GM23338 (cell line): ENCODE results near the gene RELL1. TPM values are rescaled to one million over a fixed set of nuclear protein-coding genes. Genes with fewer than 3 reads are reported as not detected.

Experiments
- ATAC-seq: fragments of 200-7000 bp; cut with Tn5 transposase; 3 replicates; pipeline ENCODE4 v1.9.1; 2020
- DNase-seq: peaks from one replicate; pipeline ENCODE4 v3.0.0-alpha.2; 2015; ENCODE audit warnings: low spot score
- H2AFZ ChIP-seq: fragments of 200-600 bp; sonication (generic); 2 replicates; pipeline ENCODE4 v1.8.0; 2016; ENCODE audit warnings: antibody characterized with exemption, mild to moderate bottlenecking, moderate library complexity
- H3F3A ChIP-seq: fragments of 200-600 bp; sonication (generic); replicated peaks from 2 replicates; pipeline ENCODE4 v1.8.0; 2017; ENCODE audit warnings: antibody characterized with exemption, mixed run types, low read depth
- H3K27ac ChIP-seq: fragments of 200-600 bp; sonication (generic); 2 replicates; pipeline ENCODE4 v1.6.1; 2016; ENCODE audit warnings: low read depth
- H3K27me3 ChIP-seq: fragments of 200-600 bp; sonication (generic); 2 replicates; pipeline ENCODE4 v1.8.0; 2016; ENCODE audit warnings: mild to moderate bottlenecking, mixed run types, moderate library complexity; ENCODE audit not compliant: insufficient read depth
- H3K36me3 ChIP-seq: fragments of 200-600 bp; sonication (generic); 2 replicates; pipeline ENCODE4 v1.8.0; 2016; ENCODE audit warnings: mild to moderate bottlenecking; ENCODE audit not compliant: insufficient read depth
- H3K4me1 ChIP-seq: fragments of 200-600 bp; sonication (generic); 2 replicates; pipeline ENCODE4 v1.8.0; 2016; ENCODE audit warnings: mild to moderate bottlenecking, moderate library complexity; ENCODE audit not compliant: insufficient read depth
- H3K4me2 ChIP-seq: fragments of 200-600 bp; sonication (generic); 2 replicates; pipeline ENCODE4 v1.7.1; 2017; ENCODE audit warnings: mixed run types
- H3K4me3 ChIP-seq: fragments of 200-600 bp; sonication (generic); 2 replicates; pipeline ENCODE4 v1.6.1; 2016; ENCODE audit warnings: mixed run types
- H3K79me2 ChIP-seq: fragments of 200-600 bp; sonication (generic); replicated peaks from 2 replicates; pipeline ENCODE4 v1.8.0; 2017; ENCODE audit warnings: mild to moderate bottlenecking; ENCODE audit not compliant: insufficient read depth
- H3K9me2 ChIP-seq: fragments of 200-600 bp; sonication (generic); 2 replicates; pipeline ENCODE4 v1.8.0; 2017; ENCODE audit not compliant: insufficient read depth
- H4K20me1 ChIP-seq: fragments of 200-600 bp; sonication (generic); replicated peaks from 2 replicates; pipeline ENCODE4 v1.8.0; 2017; ENCODE audit warnings: mild to moderate bottlenecking; ENCODE audit not compliant: insufficient read depth
- H3K27ac Mint-ChIP-seq: 2 replicates; pipeline ENCODE4 v1.8.0; 2020; ENCODE audit warnings: inconsistent platforms, mild to moderate bottlenecking, moderate library complexity, mixed read lengths
- H3K27me3 Mint-ChIP-seq: 3 replicates; pipeline ENCODE4 v1.8.0; 2022; ENCODE audit warnings: low read depth, mild to moderate bottlenecking, moderate library complexity, mixed read lengths, inconsistent platforms; ENCODE audit not compliant: insufficient read depth, poor library complexity
- H3K36me3 Mint-ChIP-seq: 3 replicates; pipeline ENCODE4 v1.8.0; 2021; ENCODE audit warnings: low read depth, mild to moderate bottlenecking, inconsistent platforms, moderate library complexity, mixed read lengths
- H3K4me1 Mint-ChIP-seq: 3 replicates; pipeline ENCODE4 v1.8.0; 2020; ENCODE audit warnings: mild to moderate bottlenecking, inconsistent platforms, mixed read lengths
- H3K4me3 Mint-ChIP-seq: 3 replicates; pipeline ENCODE4 v1.8.0; 2021; ENCODE audit warnings: moderate library complexity, mild to moderate bottlenecking, inconsistent platforms, mixed read lengths
- H3K9me3 Mint-ChIP-seq: 3 replicates; pipeline ENCODE4 v1.8.0; 2020; ENCODE audit warnings: moderate library complexity, mild to moderate bottlenecking, inconsistent platforms, mixed read lengths
- CREB1 ChIP-seq: fragments of 250-450 bp; sonication (Bioruptor Pico); IDR thresholded peaks from 2 replicates; pipeline ENCODE4 v1.5.0; 2020; ENCODE audit warnings: low read depth, mild to moderate bottlenecking, moderate library complexity
- EZH2phosphoT487 ChIP-seq: fragments of 200-600 bp; sonication (generic); IDR thresholded peaks from one replicate; pipeline ENCODE4 v1.8.1; 2018; ENCODE audit warnings: antibody characterized with exemption; ENCODE audit not compliant: unreplicated experiment
- POLR2AphosphoS5 ChIP-seq: IDR thresholded peaks from 2 replicates; pipeline ENCODE4 v1.6.1; 2016; ENCODE audit warnings: antibody characterized with exemption, low read depth
- STAT1 ChIP-seq: IDR thresholded peaks from one replicate; pipeline ENCODE4 v1.6.1; 2016; ENCODE audit warnings: antibody characterized with exemption; ENCODE audit not compliant: unreplicated experiment
- ZNF114 ChIP-seq: fragments of 250-450 bp; sonication (Bioruptor Pico); IDR thresholded peaks from 2 replicates; pipeline ENCODE4 v1.5.0; 2020; ENCODE audit warnings: mild to moderate bottlenecking, moderate library complexity
- polyA plus RNA-seq: library from polyadenylated mRNA; unstranded; fragments of >200 nt; fragmentation: Nextera tagmentation; extraction: Ambion mirVana; gene quantifications from 2 replicates; pipeline ENCODE4 v1.2.1, GENCODE V29; 2016
- total RNA-seq: library from RNA; depleted of rRNA; stranded (reverse); fragments of >200 nt; shearing (Covaris generic); gene quantifications from 2 replicates; pipeline ENCODE4 v1.2.3, GENCODE V29; 2014
- TF ChIP-seq, protein P1 (sequence below): fragments of 250-450 bp; sonication (Bioruptor Pico); IDR thresholded peaks from 2 replicates; pipeline ENCODE4 v1.5.0; 2020; ENCODE audit warnings: mild to moderate bottlenecking, moderate library complexity
- TF ChIP-seq, protein P2 (sequence below), 2 experiments: fragments of 200-600 bp in 1 of 2; sonication (generic) in 1 of 2; conservative IDR thresholded peaks; 2 replicates each; pipeline versions ENCODE4 v1.5.1 to v1.6.1; 2016 to 2017; ENCODE audit warnings: antibody characterized with exemption in 2 of 2, low read depth in 2 of 2, mild to moderate bottlenecking in 2 of 2, moderate library complexity in 1 of 2

Gene RELL1
- total and polyA plus RNA-seq, 2 experiments from 2014 or later: 2.8 to 28.5 TPM

DNA sequence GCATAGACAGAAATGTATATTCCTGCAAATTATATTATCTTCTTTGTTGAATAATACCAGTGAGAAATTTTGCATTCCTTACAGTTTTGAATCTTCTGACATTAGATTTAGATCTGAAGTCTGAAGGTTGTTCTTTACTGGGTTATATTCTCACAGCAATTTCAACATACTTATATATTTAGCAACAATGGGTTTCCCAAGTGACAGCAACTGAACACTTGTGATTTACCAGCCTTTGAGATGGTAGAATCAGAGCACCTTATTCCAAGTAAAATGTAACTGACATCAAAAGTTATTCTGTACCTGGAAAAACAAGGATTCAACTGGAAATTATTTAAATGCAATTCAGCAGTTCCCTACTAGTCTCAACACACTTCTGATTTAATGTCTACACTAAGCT, 66.0 kb downstream of the RELL1 start (continued):
- TF ChIP-seq, protein P1, sequence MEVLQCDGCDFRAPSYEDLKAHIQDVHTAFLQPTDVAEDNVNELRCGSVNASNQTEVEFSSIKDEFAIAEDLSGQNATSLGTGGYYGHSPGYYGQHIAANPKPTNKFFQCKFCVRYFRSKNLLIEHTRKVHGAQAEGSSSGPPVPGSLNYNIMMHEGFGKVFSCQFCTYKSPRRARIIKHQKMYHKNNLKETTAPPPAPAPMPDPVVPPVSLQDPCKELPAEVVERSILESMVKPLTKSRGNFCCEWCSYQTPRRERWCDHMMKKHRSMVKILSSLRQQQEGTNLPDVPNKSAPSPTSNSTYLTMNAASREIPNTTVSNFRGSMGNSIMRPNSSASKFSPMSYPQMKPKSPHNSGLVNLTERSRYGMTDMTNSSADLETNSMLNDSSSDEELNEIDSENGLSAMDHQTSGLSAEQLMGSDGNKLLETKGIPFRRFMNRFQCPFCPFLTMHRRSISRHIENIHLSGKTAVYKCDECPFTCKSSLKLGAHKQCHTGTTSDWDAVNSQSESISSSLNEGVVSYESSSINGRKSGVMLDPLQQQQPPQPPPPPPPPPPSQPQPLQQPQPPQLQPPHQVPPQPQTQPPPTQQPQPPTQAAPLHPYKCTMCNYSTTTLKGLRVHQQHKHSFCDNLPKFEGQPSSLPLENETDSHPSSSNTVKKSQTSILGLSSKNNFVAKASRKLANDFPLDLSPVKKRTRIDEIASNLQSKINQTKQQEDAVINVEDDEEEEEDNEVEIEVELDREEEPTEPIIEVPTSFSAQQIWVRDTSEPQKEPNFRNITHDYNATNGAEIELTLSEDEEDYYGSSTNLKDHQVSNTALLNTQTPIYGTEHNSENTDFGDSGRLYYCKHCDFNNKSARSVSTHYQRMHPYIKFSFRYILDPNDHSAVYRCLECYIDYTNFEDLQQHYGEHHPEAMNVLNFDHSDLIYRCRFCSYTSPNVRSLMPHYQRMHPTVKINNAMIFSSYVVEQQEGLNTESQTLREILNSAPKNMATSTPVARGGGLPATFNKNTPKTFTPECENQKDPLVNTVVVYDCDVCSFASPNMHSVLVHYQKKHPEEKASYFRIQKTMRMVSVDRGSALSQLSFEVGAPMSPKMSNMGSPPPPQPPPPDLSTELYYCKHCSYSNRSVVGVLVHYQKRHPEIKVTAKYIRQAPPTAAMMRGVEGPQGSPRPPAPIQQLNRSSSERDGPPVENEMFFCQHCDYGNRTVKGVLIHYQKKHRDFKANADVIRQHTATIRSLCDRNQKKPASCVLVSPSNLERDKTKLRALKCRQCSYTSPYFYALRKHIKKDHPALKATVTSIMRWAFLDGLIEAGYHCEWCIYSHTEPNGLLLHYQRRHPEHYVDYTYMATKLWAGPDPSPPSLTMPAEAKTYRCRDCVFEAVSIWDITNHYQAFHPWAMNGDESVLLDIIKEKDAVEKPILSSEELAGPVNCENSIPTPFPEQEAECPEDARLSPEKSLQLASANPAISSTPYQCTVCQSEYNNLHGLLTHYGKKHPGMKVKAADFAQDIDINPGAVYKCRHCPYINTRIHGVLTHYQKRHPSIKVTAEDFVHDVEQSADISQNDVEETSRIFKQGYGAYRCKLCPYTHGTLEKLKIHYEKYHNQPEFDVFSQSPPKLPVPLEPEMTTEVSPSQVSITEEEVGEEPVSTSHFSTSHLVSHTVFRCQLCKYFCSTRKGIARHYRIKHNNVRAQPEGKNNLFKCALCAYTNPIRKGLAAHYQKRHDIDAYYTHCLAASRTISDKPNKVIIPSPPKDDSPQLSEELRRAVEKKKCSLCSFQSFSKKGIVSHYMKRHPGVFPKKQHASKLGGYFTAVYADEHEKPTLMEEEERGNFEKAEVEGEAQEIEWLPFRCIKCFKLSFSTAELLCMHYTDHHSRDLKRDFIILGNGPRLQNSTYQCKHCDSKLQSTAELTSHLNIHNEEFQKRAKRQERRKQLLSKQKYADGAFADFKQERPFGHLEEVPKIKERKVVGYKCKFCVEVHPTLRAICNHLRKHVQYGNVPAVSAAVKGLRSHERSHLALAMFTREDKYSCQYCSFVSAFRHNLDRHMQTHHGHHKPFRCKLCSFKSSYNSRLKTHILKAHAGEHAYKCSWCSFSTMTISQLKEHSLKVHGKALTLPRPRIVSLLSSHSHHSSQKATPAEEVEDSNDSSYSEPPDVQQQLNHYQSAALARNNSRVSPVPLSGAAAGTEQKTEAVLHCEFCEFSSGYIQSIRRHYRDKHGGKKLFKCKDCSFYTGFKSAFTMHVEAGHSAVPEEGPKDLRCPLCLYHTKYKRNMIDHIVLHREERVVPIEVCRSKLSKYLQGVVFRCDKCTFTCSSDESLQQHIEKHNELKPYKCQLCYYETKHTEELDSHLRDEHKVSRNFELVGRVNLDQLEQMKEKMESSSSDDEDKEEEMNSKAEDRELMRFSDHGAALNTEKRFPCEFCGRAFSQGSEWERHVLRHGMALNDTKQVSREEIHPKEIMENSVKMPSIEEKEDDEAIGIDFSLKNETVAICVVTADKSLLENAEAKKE (CRISPR knock-in tag): no peak
- TF ChIP-seq STAT1: no peak

DNA sequence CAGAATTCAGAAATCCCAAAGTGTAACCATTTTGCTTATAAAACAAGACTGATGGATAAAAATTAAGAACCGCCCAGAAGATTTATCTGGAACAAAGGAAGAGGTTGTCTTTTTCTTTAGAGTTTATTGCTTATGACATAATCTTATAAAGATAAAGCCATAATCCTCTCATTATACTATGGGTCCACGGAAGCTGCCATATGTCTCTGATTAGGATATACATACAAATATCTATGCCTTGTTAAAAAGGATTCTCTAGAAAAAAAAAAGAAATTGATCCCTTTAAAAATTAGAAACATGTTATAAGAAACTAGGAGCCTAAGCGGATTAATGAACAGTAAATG, 70.5 kb downstream of the RELL1 start:
- Histone ChIP-seq H3K79me2 (no peaks in the 10 kb centered on the region), H3K4me3 (no peak overlapping the region), H3K4me1 (peaks cover 9% of the 10 kb centered on the region; the same call in 1 of the 2 replicates), H4K20me1 (no peaks in the 10 kb centered on the region), H3F3A (no peaks in the 10 kb centered on the region), H2AFZ (no peak overlapping the region), H3K27ac (no peak overlapping the region), H3K4me2 (no peak overlapping the region), H3K9me2 (no peaks in the 10 kb centered on the region), H3K36me3 (no peaks in the 10 kb centered on the region; the same call in 1 of the 2 replicates), H3K27me3 (no peaks in the 10 kb centered on the region)
- Mint-ChIP-seq H3K27me3 (no peaks in the 10 kb centered on the region), H3K4me1 (peaks cover 6% of the 10 kb centered on the region), H3K9me3 (no peaks in the 10 kb centered on the region), H3K36me3 (peaks cover 7% of the 10 kb centered on the region; the same call in 2 of the 3 replicates), H3K27ac (no peak overlapping the region), H3K4me3 (no peak overlapping the region)
- no peak for ATAC-seq
- DNase-seq: no peak
- no peak for TF ChIP-seq ZNF114 (CRISPR knock-in tag)
- TF ChIP-seq STAT1: no peak
- TF ChIP-seq, protein P1 (CRISPR knock-in tag): no peak
- TF ChIP-seq POLR2AphosphoS5: no peak
- TF ChIP-seq EZH2phosphoT487: no peak
- TF ChIP-seq, protein P2, sequence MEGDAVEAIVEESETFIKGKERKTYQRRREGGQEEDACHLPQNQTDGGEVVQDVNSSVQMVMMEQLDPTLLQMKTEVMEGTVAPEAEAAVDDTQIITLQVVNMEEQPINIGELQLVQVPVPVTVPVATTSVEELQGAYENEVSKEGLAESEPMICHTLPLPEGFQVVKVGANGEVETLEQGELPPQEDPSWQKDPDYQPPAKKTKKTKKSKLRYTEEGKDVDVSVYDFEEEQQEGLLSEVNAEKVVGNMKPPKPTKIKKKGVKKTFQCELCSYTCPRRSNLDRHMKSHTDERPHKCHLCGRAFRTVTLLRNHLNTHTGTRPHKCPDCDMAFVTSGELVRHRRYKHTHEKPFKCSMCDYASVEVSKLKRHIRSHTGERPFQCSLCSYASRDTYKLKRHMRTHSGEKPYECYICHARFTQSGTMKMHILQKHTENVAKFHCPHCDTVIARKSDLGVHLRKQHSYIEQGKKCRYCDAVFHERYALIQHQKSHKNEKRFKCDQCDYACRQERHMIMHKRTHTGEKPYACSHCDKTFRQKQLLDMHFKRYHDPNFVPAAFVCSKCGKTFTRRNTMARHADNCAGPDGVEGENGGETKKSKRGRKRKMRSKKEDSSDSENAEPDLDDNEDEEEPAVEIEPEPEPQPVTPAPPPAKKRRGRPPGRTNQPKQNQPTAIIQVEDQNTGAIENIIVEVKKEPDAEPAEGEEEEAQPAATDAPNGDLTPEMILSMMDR (conservative IDR thresholded peaks at IDR 0.05; ENCODE audit: low read depth in 2 of 2): no peak
- TF ChIP-seq CREB1 (CRISPR knock-in tag): no peak
